SK-N-SH (cell line): ENCODE data around the gene PYGO2.

Experiments
- SMC3 ChIP-seq: IDR thresholded peaks from 2 replicates; pipeline ENCODE4 v1.6.1; 2012; ENCODE audit warnings: low read depth, low read length, improper control_type of control experiment
- TAF1 ChIP-seq: IDR thresholded peaks from 2 replicates; pipeline ENCODE4 v1.6.1; 2012; ENCODE audit warnings: low read depth, mild to moderate bottlenecking, low read length, moderate library complexity, borderline replicate concordance
- TF ChIP-seq, protein P1 (sequence below): fragments of 150-350 bp; IDR thresholded peaks from 2 replicates; pipeline ENCODE4 v1.6.1; 2017; ENCODE audit warnings: antibody characterized with exemption, low read length, low read depth, borderline replicate concordance
- TF ChIP-seq, protein P2 (sequence below): fragments of 200-600 bp; sonication (generic); IDR thresholded peaks from 2 replicates; pipeline ENCODE4 v1.6.1; 2017; ENCODE audit warnings: antibody characterized with exemption, mild to moderate bottlenecking, moderate library complexity

DNA sequence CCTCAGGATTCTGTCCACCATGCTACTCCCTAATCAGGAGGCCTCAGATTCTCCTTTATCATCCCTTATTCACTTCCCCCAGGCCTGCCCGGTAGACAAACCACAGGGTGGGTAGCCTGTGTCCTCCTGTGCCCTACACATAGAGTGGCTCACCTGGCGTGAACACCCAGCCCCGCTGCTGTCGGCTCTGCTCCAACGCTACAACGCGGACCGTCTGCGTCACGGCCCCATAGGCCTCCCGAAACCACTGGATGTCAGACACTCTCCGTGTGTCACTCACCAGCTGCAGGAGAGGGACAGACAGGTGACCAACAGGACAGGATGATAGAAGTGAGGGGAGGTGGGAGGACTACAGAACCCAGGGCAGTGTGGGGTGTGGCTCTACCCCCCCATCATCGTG is 35.4 kb downstream of the PYGO2 start:
- no peak for TF ChIP-seq TAF1
- TF ChIP-seq, protein P1, sequence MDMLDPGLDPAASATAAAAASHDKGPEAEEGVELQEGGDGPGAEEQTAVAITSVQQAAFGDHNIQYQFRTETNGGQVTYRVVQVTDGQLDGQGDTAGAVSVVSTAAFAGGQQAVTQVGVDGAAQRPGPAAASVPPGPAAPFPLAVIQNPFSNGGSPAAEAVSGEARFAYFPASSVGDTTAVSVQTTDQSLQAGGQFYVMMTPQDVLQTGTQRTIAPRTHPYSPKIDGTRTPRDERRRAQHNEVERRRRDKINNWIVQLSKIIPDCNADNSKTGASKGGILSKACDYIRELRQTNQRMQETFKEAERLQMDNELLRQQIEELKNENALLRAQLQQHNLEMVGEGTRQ, result no peak
- TF ChIP-seq, protein P2, sequence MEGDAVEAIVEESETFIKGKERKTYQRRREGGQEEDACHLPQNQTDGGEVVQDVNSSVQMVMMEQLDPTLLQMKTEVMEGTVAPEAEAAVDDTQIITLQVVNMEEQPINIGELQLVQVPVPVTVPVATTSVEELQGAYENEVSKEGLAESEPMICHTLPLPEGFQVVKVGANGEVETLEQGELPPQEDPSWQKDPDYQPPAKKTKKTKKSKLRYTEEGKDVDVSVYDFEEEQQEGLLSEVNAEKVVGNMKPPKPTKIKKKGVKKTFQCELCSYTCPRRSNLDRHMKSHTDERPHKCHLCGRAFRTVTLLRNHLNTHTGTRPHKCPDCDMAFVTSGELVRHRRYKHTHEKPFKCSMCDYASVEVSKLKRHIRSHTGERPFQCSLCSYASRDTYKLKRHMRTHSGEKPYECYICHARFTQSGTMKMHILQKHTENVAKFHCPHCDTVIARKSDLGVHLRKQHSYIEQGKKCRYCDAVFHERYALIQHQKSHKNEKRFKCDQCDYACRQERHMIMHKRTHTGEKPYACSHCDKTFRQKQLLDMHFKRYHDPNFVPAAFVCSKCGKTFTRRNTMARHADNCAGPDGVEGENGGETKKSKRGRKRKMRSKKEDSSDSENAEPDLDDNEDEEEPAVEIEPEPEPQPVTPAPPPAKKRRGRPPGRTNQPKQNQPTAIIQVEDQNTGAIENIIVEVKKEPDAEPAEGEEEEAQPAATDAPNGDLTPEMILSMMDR, result no peak
- no peak for TF ChIP-seq SMC3
